NCI-H748 treated with DMSO at 0.1 percent for 48 hours (cell line): ENCODE measurements around the gene CDC16.
A peak's percentile ranks its signal among the peaks of the same experiment; 100 is the strongest.

Experiments
- DNase-seq: peaks from one replicate; lab custom pipeline; 2025; lab: John Stamatoyannopoulos, UW

Gene CDC16

GRCh38 chr13:114299604-114300305 is 65.1 kb downstream of the CDC16 start:
- DNase-seq: no peak

- no peak for DNase-seq
Observed at GRCh38 chr13:114303700-114304327, 69.1 kb downstream of the CDC16 start.

GRCh38 chr13:114304346-114305034 is 69.8 kb downstream of the CDC16 start:
- no peak for DNase-seq

GRCh38 chr13:114309086-114309485 is 74.4 kb downstream of the CDC16 start:
- DNase-seq: no peak

- DNase-seq: no peak
Observed at GRCh38 chr13:114309806-114310410, 75.2 kb downstream of the CDC16 start.

- DNase-seq: no peak
Observed at GRCh38 chr13:114310956-114311355, 76.3 kb downstream of the CDC16 start.

- no peak for DNase-seq
Observed at GRCh38 chr13:114311387-114311786, 76.7 kb downstream of the CDC16 start.

GRCh38 chr13:114311908-114312307 is 77.2 kb downstream of the CDC16 start:
- DNase-seq: no peak

GRCh38 chr13:114313061-114313860 is 78.6 kb downstream of the CDC16 start:
- no peak for DNase-seq

GRCh38 chr13:114314074-114314912 is 79.6 kb downstream of the CDC16 start, which contains the start of gene CHAMP1:
CHAMP1 (plus strand) TSS chr13:114314503; CDS start chr13:114323843, 9,340 bp downstream.
- DNase-seq: peak; percentile 85

- DNase-seq: no peak
Observed at GRCh38 chr13:114315074-114315785, 80.5 kb downstream of the CDC16 start.

GRCh38 chr13:114318624-114319023 is 83.9 kb downstream of the CDC16 start:
- DNase-seq: no peak

GRCh38 chr13:114319441-114319913 is 84.8 kb downstream of the CDC16 start:
- no peak for DNase-seq

- DNase-seq: no peak
Observed at GRCh38 chr13:114320065-114320464, 85.4 kb downstream of the CDC16 start.

- DNase-seq: no peak
Observed at GRCh38 chr13:114321256-114321655, 86.6 kb downstream of the CDC16 start.
